Mammary epithelial cell (primary cell): ENCODE data around the gene GNAL.

Source experiments
- CTCF ChIP-seq, 2 donors: IDR thresholded peaks in 1 of 2; conservative IDR thresholded peaks in 1 of 2; 2 replicates each; pipeline ENCODE4 v1.5.1; 2011 to 2012; ENCODE audit warnings: inconsistent platforms in 2 of 2, low read length in 2 of 2, mild to moderate bottlenecking in 2 of 2, control low read depth in 1 of 2, low read depth in 1 of 2; ENCODE audit not compliant: insufficient read depth in 1 of 2; ENCODE audit errors: extremely low read depth in 1 of 2
- EZH2 ChIP-seq: IDR thresholded peaks from 2 replicates; pipeline ENCODE4 v1.6.1; 2012; ENCODE audit warnings: low read length, inconsistent platforms, borderline replicate concordance

DNA sequence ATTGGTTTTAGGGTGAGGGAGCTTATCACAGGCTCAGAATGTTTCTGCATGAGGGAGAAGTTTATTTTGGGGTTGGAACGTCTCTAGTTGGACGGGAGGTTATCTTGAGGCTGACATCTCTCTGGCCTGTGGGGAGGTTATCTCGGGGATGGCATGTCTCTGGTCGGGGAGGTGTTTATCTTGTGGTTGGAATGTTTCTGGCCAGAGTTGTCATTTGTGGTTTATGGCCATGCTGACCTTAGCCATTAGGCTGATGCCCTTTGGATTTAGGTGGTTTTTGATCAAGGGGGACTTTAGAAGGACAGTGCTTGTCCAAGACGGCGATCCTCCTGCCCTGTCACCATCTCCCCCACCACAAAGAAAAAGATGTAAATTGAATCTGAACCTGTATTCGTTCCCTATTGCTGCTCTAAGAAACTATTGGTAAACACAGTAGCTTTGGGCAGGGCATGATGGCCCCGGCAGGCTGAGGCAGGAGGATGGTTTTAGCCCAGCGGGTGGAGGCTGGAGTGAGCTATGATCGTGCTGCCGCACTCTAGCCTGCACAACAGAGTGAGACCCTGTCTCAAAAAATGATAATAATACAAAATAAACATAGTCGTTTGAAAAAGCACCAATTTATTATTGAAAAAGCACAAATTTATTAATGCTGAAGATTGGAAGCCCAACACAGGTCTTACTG is 236.9 kb downstream of the GNAL start:
- TF ChIP-seq EZH2 (no peak), CTCF (conservative IDR thresholded peaks at IDR 0.05 in 1 of 2, IDR thresholded peaks at IDR 0.05 in 1 of 2; ENCODE audit: extremely low read depth in 1 of 2, insufficient read depth in 1 of 2, low read depth in 1 of 2, low read length in 2 of 2) (no peak)
